MM.1S (cell line): Measurements from ENCODE around the gene ACAP2.

ENCODE experiments used
- DNase-seq: peaks from one replicate; pipeline ENCODE4 v3.0.0-alpha.2; 2015
- H2AFZ ChIP-seq: fragments of 300-600 bp; sonication (generic); 2 replicates; pipeline ENCODE4 v1.6.0; 2016; ENCODE audit warnings: antibody characterized with exemption, low read length
- H3F3A ChIP-seq: fragments of 300-600 bp; sonication (generic); 2 replicates; pipeline ENCODE4 v1.6.1; 2016; ENCODE audit warnings: mild to moderate bottlenecking, antibody characterized with exemption, low read length, moderate library complexity, mixed read lengths; ENCODE audit not compliant: insufficient read depth
- H3K27ac ChIP-seq: fragments of 300-600 bp; sonication (generic); 2 replicates; pipeline ENCODE4 v1.5.1; 2016; ENCODE audit warnings: mild to moderate bottlenecking, low read length
- H3K27me3 ChIP-seq: fragments of 300-600 bp; sonication (generic); replicated peaks from 2 replicates; pipeline ENCODE4 v1.6.0; 2016; ENCODE audit warnings: low read length; ENCODE audit not compliant: insufficient read depth
- H3K36me3 ChIP-seq: fragments of 300-600 bp; sonication (generic); replicated peaks from 2 replicates; pipeline ENCODE4 v1.6.1; 2016; ENCODE audit warnings: mild to moderate bottlenecking, low read length, mixed read lengths; ENCODE audit not compliant: insufficient read depth
- H3K4me1 ChIP-seq: fragments of 300-600 bp; sonication (generic); 2 replicates; pipeline ENCODE4 v1.6.1; 2016; ENCODE audit warnings: low read length, mixed read lengths
- H3K4me2 ChIP-seq: fragments of 300-600 bp; sonication (generic); 2 replicates; pipeline ENCODE4 v1.6.0; 2016; ENCODE audit warnings: low read depth, low read length
- H3K4me3 ChIP-seq: fragments of 300-600 bp; sonication (generic); 2 replicates; pipeline ENCODE4 v1.5.1; 2016; ENCODE audit warnings: low read length, mixed read lengths
- H3K79me2 ChIP-seq: fragments of 300-600 bp; sonication (generic); 2 replicates; pipeline ENCODE4 v1.6.1; 2016; ENCODE audit warnings: mixed run types, low read length, mixed read lengths
- H3K9ac ChIP-seq: fragments of 300-600 bp; sonication (generic); 2 replicates; pipeline ENCODE4 v1.6.1; 2016; ENCODE audit warnings: low read length, mixed read lengths
- H3K9me2 ChIP-seq: fragments of 300-600 bp; sonication (generic); replicated peaks from 2 replicates; pipeline ENCODE4 v1.6.1; 2016; ENCODE audit warnings: mild to moderate bottlenecking, low read length, mixed read lengths; ENCODE audit not compliant: insufficient read depth
- H3K9me3 ChIP-seq: fragments of 300-600 bp; sonication (generic); replicated peaks from 2 replicates; pipeline ENCODE4 v1.6.1; 2016; ENCODE audit warnings: mild to moderate bottlenecking, low read length, mixed read lengths; ENCODE audit not compliant: insufficient read depth
- H4K20me1 ChIP-seq: fragments of 300-600 bp; sonication (generic); 2 replicates; pipeline ENCODE4 v1.6.1; 2016; ENCODE audit warnings: mild to moderate bottlenecking, low read length, moderate library complexity, mixed read lengths; ENCODE audit not compliant: insufficient read depth
- CTCF ChIP-seq: fragments of 300-600 bp; sonication (generic); IDR thresholded peaks from 2 replicates; pipeline ENCODE4 v1.5.1; 2016; ENCODE audit warnings: antibody characterized with exemption, low read length, mixed read lengths
- EZH2 ChIP-seq: fragments of 300-600 bp; sonication (generic); optimal IDR thresholded peaks from 2 replicates; pipeline ENCODE3; 2017; ENCODE audit warnings: low read depth, mild to moderate bottlenecking, antibody characterized with exemption, low read length, mixed read lengths
- EZH2phosphoT487 ChIP-seq: fragments of 300-600 bp; sonication (generic); IDR thresholded peaks from 2 replicates; pipeline ENCODE4 v1.6.1; 2018; ENCODE audit warnings: antibody characterized with exemption, low read length

ACAP2 gene

DNA sequence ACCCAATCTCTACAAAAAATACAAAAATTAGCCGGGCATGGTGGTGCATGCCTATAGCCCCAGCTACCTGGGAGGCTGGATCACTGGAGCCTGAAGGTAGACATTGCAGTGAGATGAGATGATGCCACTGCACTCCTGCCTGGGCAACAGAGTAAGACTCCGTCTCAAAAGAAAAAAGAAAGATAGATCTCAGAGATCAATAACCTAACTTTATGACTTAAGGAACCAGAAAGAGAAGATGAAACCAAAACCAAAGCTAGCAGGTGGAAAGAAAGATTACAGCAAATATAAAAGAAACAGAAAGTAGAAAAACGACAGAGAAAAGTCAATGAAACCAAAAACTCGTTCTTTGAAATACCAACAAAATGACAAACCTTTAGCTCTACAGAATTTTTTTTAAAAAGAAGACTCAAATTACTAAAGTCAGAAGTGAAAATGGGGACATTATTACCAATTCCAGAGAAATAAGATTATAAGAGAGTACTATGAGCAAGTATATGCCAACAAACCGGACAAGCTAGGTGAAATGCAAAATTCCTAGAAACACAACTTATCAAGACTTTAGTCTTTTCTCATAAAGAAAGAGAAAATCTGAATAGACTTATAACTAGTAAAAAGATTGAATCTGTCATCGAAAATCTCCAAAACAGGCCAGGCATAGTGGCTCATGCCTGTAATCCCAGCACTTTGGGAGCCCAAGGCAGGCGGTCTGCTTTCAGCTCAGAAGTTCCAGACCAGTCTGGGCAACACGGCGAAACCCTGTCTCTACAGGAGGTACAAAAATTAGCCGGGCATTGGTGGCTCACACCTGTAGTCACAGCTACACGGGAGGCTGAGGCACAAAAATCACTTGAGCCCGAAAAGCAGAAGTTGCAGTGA, 35.0 kb downstream of the ACAP2 start:
- Histone ChIP-seq H3K36me3 (no peaks in the 10 kb centered on the region), H3K27ac (peak overlapping the region; percentile 5; the same call in 1 of the 2 replicates), H3K27me3 (no peaks in the 10 kb centered on the region), H3K79me2 (peaks cover 86% of the 10 kb centered on the region), H3K9me2 (no peaks in the 10 kb centered on the region), H3F3A (peaks cover 17% of the 10 kb centered on the region), H4K20me1 (peaks cover 4% of the 10 kb centered on the region), H3K9me3 (no peaks in the 10 kb centered on the region), H3K4me2 (peak overlapping the region; percentile 34), H3K4me1 (peaks cover 17% of the 10 kb centered on the region), H2AFZ (no peak overlapping the region), H3K4me3 (0 out of 2 replicates have a peak overlapping the region, but pooled peaks have one; percentile 8), H3K9ac (no peak overlapping the region)
- TF ChIP-seq CTCF: no peak
- TF ChIP-seq EZH2phosphoT487: no peak
- no peak for TF ChIP-seq EZH2
- peak; percentile 50 for DNase-seq

GRCh38 chr3:195405651-195406050, 37.2 kb downstream of the ACAP2 start:
- no peaks in the 10 kb centered on the region for H3K36me3 ChIP-seq
- H4K20me1 ChIP-seq: peaks cover 13% of the 10 kb centered on the region
- no peak overlapping the region for H3K27ac ChIP-seq
- H2AFZ ChIP-seq: no peak overlapping the region
- peaks cover 17% of the 10 kb centered on the region for H3K4me1 ChIP-seq
- no peaks in the 10 kb centered on the region for H3K27me3 ChIP-seq
- peaks cover 17% of the 10 kb centered on the region for H3F3A ChIP-seq
- H3K4me2 ChIP-seq: no peak overlapping the region
- H3K9me3 ChIP-seq: no peaks in the 10 kb centered on the region
- no peak for TF ChIP-seq EZH2
- TF ChIP-seq EZH2phosphoT487: no peak
- no peak for TF ChIP-seq CTCF
- no peak overlapping the region for H3K4me3 ChIP-seq
- H3K79me2 ChIP-seq: peaks cover 88% of the 10 kb centered on the region
- no peaks in the 10 kb centered on the region for H3K9me2 ChIP-seq
- DNase-seq: no peak
- H3K9ac ChIP-seq: no peak overlapping the region

- Histone ChIP-seq H2AFZ (no peak overlapping the region), H3K4me3 (no peak overlapping the region), H3K9ac (no peak overlapping the region), H3F3A (peaks cover 13% of the 10 kb centered on the region), H3K79me2 (peaks cover 90% of the 10 kb centered on the region), H3K27me3 (no peaks in the 10 kb centered on the region), H3K36me3 (no peaks in the 10 kb centered on the region), H3K4me1 (0 out of 2 replicates have a peak, but pooled peaks cover 5% of the 10 kb centered on the region), H3K9me3 (no peaks in the 10 kb centered on the region), H3K27ac (no peak overlapping the region), H3K4me2 (no peak overlapping the region), H4K20me1 (peaks cover 13% of the 10 kb centered on the region), H3K9me2 (no peaks in the 10 kb centered on the region)
- TF ChIP-seq EZH2: no peak
- TF ChIP-seq CTCF: no peak
- TF ChIP-seq EZH2phosphoT487: no peak
- no peak for DNase-seq
Observed at GRCh38 chr3:195403841-195404408, 38.9 kb downstream of the ACAP2 start.
